SK-N-SH treated with all-trans-retinoic acid at 6 μM for 48 hours (cell line): ENCODE data around the gene JMJD8.

Experiments used
- ARNTL ChIP-seq: fragments of 450-650 bp; formaldehyde crosslinking; IDR thresholded peaks from 2 replicates; pipeline ENCODE4 v1.5.0; 2020; ENCODE audit warnings: low read depth, mild to moderate bottlenecking, moderate library complexity, borderline replicate concordance
- POU6F1 ChIP-seq: fragments of 250-450 bp; sonication (Bioruptor Pico); IDR thresholded peaks from 2 replicates; pipeline ENCODE4 v1.8.0; 2021; ENCODE audit warnings: low read depth, mild to moderate bottlenecking, moderate library complexity, borderline replicate concordance
- RARB ChIP-seq: fragments of 250-450 bp; sonication (Bioruptor Pico); IDR thresholded peaks from 2 replicates; pipeline ENCODE4 v1.8.0; 2021; ENCODE audit warnings: mild to moderate bottlenecking, moderate library complexity
- TOX ChIP-seq: fragments of 250-450 bp; sonication (Bioruptor Pico); IDR thresholded peaks from 2 replicates; pipeline ENCODE4 v1.8.0; 2021; ENCODE audit warnings: mild to moderate bottlenecking, moderate library complexity, borderline replicate concordance
- ZC3H10 ChIP-seq: fragments of 250-450 bp; sonication (Bioruptor Pico); IDR thresholded peaks from 2 replicates; pipeline ENCODE4 v1.5.1; 2021; ENCODE audit warnings: mild to moderate bottlenecking, moderate library complexity
- ZFP3 ChIP-seq: fragments of 250-450 bp; sonication (Bioruptor Pico); IDR thresholded peaks from 2 replicates; pipeline ENCODE4 v1.5.0; 2020; ENCODE audit warnings: mild to moderate bottlenecking, moderate library complexity

DNA sequence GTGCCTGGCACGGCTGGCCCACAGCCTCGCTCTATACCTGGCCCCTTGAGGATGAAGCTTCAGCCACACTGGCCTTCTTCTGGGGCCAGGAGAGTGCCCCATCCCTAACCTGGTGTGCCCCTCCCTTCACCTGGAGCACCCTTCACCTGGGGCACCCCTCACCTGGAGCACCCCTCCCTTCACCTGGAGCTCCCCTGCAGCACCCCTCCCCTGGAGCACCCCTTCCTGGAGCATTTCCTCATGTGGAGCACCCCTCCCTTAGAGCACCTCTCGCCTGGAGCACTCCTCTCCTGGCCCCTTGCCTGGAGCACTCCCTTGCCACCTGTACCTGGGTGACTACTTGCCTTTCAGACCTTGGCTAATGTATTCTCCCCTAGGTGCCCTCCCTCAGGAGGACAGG is 23.9 kb upstream of the JMJD8 start:
- no peak for TF ChIP-seq POU6F1 (CRISPR knock-in tag)
- TF ChIP-seq TOX, result no peak
- TF ChIP-seq RARB, result no peak
- no peak for TF ChIP-seq ZC3H10 (CRISPR knock-in tag)
- TF ChIP-seq ARNTL (CRISPR knock-in tag), result no peak
- TF ChIP-seq ZFP3 (CRISPR knock-in tag), result no peak
